ENCODE measurements around the gene RABGAP1L.

- TF ChIP-seq CTCF (IDR thresholded peaks at IDR 0.05) (no peak), SMAD4 (CRISPR knock-in tag; IDR thresholded peaks at IDR 0.05) (no peak), ETV6 (CRISPR knock-in tag; IDR thresholded peaks at IDR 0.05) (no peak), IRF2 (CRISPR knock-in tag; IDR thresholded peaks at IDR 0.05; ENCODE audit: borderline replicate concordance, low read depth) (no peak), MAX (CRISPR knock-in tag; IDR thresholded peaks at IDR 0.05) (no peak), ATF6 (CRISPR knock-in tag; IDR thresholded peaks at IDR 0.05) (no peak), ZNF121 (CRISPR knock-in tag; IDR thresholded peaks at IDR 0.05) (no peak), SP1 (CRISPR knock-in tag; conservative IDR thresholded peaks at IDR 0.05) (no peak), HMGXB4 (CRISPR knock-in tag; IDR thresholded peaks at IDR 0.05) (no peak), E2F5 (CRISPR knock-in tag; IDR thresholded peaks at IDR 0.05) (no peak), STAT6 (CRISPR knock-in tag; conservative IDR thresholded peaks at IDR 0.05; ENCODE audit: low read depth) (no peak), ZNF532 (CRISPR knock-in tag; IDR thresholded peaks at IDR 0.05; ENCODE audit: borderline replicate concordance) (no peak), ZNF232 (CRISPR knock-in tag; IDR thresholded peaks at IDR 0.05) (no peak), ZNF219 (CRISPR knock-in tag; IDR thresholded peaks at IDR 0.05; ENCODE audit: borderline replicate concordance) (no peak)
Observed at GRCh38 chr1:174989536-174990220, 830.4 kb downstream of the RABGAP1L start.
